ENCODE results near the gene PAPSS2.

GRCh38 chr10:87646935-87647334 lies 12.7 kb upstream of the PAPSS2 start:
- TF ChIP-seq CTCF (IDR thresholded peaks at IDR 0.05 in 2 of 3, conservative IDR thresholded peaks at IDR 0.05 in 1 of 3; ENCODE audit: borderline replicate concordance in 1 of 3, insufficient read depth in 1 of 3, low read depth in 2 of 3, low read length in 2 of 3) (no peak), FOSL1 (IDR thresholded peaks at IDR 0.05; ENCODE audit: low read depth) (no peak), EZH2 (IDR thresholded peaks at IDR 0.05) (no peak), YY1 (IDR thresholded peaks at IDR 0.05; ENCODE audit: extremely low read depth, insufficient replicate concordance, low read depth, low read length) (no peak), EZH2phosphoT487 (IDR thresholded peaks at IDR 0.05; ENCODE audit: borderline replicate concordance) (no peak), REST (IDR thresholded peaks at IDR 0.05; ENCODE audit: low read depth) (no peak), RAD21 (IDR thresholded peaks at IDR 0.05; ENCODE audit: low read depth) (no peak), ZFX (IDR thresholded peaks at IDR 0.05) (no peak), EGR1 (IDR thresholded peaks at IDR 0.05; ENCODE audit: low read depth) (no peak), POLR2AphosphoS5 (IDR thresholded peaks at IDR 0.05; ENCODE audit: low read depth, low read length) (no peak), POLR2A (IDR thresholded peaks at IDR 0.05; ENCODE audit: borderline replicate concordance, extremely low read depth, insufficient read depth, insufficient read length) (no peak), ATF3 (IDR thresholded peaks at IDR 0.05) (no peak), CEBPB (IDR thresholded peaks at IDR 0.05; ENCODE audit: low read depth) (no peak), ELF1 (IDR thresholded peaks at IDR 0.05; ENCODE audit: borderline replicate concordance, low read depth) (no peak)
